Suppressor macrophage (primary cell): ENCODE measurements around the gene CCL11.

Experiments
- DNase-seq, 4 experiments: peaks; one replicate each; pipeline ENCODE4 v3.0.0-alpha.2; 2020 to 2022
- total RNA-seq, 17 experiments: gene quantifications; one replicate each; lab custom pipeline; 2026; ENCODE audit warnings: mixed read lengths in 6 of 17, inconsistent platforms in 3 of 17; lab: John Stamatoyannopoulos, UW

The CCL11 gene
- 0 to 0.55 (median 0) reads per million in 17 experiments for total RNA-seq

DNA sequence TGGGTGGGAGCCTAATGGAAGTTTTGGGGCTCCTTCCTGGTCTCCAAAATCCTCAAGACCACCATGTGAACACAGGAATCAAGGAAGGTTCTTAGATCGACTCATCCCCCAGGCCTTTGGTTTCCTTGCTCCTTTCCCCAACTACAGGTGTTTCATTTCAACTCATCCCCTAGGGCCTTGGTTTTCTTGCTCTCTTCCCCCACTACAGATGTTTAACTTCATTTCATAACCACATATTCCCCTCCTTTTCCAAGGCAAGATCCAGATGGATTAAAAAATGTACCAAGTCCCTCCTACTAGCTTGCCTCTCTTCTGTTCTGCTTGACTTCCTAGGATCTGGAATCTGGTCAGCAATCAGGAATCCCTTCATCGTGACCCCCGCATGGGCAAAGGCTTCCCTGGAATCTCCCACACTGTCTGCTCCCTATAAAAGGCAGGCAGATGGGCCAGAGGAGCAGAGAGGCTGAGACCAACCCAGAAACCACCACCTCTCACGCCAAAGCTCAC lies at the start of gene CCL11:
TSS of gene CCL11 (plus strand) at position 457 of the 507 bp plus-strand sequence. CDS start 67 bp downstream, outside the sequence.
- no peak for DNase-seq

DNA sequence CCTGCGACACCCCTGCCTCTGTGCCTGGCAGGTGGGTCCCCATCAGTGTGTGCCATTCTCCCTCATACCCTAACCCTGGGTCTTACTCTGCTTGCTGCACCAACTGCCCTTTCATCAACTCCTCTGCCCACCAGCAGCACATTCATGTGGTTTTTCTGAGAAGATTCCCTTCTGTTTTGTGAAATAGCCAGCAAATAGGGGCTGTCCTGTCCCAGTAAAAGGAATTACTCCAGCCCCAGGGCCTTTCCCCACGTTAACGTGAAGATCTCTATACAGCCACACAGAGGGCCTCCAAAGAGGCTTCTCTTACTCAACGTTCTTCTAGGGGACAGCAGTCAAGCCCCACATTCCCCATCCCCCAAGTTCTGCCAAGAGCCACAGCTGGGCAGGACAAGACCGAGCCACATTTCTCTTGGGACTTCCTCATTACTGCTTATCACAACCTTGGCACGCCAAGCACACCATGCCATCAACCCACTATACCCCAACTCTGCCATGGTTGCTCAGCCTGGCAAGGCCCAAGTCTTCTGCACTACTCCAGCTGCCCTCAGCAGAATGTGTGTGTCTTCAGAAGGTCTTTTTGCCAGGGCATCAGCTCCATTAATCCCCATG lies 49.2 kb upstream of the CCL11 start:
- peak in 3 of 4 experiments; percentile 53 to 57 (median 53) for DNase-seq

DNA sequence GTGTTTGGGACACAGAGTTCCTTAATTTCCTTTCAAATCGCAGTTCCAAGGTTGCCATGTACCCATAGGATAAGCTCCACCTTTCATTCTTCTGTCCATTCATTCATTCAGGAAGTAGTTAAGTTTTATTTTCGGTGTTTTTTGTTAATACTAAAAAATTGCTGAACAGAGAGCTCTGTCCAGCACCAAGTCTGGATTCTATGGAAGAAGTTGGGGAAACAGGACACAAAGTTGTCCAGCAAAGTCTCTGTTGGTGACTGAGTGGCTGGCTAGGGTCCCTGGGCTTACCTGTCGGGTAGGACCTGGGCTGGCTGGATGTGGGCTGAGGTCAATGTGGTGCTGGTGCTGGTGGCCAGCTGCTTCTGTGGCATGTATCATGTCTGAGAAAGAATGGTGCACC lies 48.1 kb upstream of the CCL11 start:
- no peak for DNase-seq

DNA sequence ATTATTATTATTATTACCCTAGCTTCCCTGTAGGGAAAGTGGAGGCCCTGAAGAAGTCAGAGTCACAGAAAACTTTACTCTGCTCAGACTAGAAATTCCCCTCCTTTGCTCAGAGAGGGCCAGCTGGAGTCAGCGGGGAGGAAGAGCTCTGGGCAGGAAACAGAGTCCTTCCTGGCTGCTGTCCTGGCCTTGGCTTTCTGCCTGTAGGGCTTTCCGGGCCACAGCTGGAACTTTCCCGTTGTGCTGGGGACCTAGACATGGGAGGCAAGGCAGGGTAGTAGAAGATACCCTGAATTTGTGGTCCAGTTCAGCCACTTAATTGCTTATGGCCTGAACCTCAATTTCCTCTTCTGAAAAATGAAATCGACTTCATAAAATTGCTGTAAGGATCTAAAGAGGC lies 44.5 kb upstream of the CCL11 start:
- peak in 3 of 4 experiments; percentile 56 to 66 (median 65) for DNase-seq

DNA sequence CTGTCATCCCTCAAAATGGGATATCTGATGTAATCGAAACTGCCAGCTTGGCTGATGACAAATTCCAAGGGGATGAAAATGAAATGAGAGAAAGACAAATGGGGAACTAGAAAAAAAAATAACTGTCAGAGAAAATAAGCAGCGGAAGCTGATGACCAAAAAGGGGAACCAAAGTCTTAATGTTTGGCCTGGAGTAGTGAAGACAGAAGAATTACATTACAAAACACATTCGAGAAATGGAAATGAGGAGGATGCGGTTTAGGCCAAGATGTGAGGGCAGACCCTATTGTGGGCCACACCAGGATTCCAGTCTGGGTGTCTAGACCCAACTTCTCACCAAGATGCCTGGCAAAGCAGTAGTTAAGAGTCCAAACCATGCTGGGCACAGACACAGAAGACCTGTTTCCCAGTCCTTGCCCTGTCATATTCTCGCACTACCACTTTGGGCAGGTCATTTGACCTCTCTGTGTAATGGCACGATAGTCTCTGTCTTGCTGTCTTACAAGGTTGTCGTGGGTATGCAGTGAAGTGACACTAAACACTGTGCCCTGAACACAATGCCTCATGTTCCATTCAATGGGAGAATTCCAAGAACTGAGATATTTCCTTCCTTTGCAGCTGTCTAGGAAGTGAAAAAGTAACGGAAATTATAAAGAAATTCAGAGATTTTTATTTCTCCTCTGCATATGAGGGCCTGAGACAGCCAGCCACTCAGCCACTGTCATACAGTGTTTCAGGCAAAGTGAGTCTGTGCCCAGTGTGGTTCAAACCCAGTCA lies 42.8 kb upstream of the CCL11 start:
- DNase-seq = peak; percentile 72 to 93 (median 83)

DNA sequence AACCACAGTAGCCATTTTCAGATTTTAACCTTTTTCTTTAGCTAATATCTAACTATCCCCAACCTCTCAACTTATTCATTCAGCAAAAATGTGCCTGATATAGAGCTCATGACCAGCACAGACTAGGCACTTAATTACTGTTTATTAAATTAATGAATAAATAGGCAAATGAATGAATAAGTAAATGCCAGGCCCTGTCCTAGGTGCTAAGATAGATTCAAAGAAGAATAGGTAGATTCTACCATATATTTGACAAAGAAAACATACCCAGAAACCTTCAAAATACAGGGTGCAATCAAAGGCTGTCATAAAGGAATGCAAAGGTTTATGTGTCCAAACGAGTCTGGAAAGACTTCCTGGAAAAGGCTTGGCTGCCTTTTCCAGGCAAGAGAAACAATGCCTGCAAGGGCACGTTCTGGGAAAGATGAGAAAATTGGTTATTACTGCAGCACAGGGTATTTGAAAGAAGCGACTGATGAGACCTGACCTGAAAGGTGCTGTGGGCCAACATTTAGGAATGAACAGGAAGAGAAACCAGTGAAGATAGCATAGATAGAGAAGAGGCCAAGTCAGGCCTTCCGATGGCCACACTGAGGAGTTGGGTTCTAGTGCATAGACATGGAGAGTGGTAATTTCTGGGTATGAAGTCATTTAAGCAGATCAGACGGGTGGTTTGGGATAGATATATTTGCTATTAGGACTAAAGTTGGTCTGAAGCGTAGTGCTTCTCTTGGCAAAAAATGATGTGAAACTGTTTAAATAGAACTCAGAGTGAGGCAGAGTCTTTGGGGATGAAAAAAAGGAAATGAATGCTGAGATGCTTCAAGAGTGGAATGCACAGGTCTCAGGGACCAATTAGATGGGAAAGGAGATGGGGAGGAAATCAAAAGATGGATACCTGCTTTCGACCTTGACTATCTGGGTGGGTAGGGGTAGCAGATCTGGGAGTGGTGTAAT lies 41.9 kb upstream of the CCL11 start:
- peak in 2 of 4 experiments; percentile 51 to 62 for DNase-seq

DNA sequence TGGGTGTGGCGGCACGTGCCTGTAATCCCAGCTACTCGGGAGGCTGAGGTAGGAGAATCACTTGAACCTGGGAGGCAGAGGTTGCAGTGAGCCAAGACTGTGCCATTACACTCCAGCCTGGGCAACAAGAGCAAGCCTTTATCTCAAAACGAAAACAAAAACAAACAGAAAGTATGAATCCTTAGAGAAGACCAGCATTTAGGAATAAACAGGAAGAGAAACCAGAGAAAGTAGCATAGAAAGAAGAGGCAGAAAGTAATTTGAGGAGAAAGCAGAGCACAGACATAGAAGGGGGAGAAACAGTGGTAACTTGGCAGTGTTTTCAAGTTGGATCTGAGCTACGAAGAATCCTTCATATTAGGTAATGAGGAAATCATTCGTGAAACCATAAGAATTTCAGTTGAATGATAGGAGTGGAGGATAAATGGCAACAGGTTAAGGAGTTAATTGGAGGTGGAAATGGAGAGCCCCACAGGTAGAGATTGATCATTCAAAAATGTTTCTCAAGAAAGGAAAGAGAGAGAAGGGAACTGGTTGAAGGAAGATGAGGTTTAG lies 40.1 kb upstream of the CCL11 start:
- DNase-seq = peak in 2 of 4 experiments; percentile 28 to 49

DNA sequence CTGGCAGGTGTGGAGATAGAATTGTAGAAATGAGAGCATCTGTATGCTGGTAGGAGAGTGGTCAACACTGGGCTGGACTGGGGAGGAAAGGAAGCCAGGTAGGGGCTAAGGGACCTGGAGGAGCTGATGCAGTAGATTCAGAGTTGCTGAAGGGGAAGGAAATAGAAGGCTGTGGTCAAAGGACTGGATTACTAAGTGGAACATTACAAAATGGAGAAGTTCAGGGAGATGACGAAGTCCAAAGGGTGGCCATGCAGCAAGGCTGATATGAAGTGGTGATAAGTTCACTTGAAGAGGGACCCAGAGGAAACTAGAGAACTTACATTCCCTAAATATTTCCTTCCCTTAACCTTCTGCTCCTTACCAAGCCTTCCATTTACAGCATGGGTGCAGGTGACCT lies 39.1 kb upstream of the CCL11 start:
- peak; percentile 77 to 94 (median 89) for DNase-seq

DNA sequence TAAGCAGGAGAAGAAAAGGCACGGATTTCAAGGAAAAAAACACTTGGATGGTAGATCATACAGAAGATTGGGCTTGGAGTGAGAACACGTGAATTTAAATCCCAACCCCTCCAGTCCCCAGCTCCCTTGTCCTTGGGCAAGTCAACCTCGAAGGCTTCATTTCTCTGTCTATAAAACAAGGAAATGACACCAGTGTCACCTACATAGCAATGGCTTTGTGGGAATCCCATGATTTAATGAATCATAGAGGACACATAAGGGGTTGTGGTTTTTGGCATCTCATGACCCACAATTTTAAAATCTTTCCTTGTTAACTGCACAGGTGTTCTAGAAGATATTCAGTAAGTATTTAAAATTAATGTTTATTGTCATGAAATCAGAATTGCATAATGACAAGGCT lies 38.7 kb upstream of the CCL11 start:
- peak; percentile 54 to 86 (median 72) for DNase-seq

DNA sequence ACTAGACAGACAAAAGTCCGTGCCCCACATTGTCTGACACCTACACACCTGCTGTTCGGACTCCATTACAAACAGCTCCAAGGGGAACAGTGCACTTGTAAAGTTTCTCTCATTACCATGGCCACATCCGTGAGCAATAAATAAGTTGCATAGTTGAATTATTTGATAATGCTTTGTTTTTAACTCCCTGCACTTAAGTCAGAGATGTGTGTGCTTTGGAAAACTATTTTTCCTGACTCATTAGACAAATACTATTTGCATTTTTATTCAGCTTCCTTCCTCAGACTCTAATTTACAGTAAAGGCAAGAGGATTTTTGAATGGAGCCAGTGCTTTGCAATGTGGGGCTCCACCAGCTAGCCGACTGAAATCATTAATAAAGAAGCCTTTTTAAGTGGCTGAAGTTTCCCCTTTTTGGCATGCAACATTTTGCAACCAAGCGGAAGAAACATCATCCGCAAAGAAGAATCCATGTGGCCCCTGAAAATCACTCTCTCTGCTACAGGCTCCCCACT lies 37.0 kb upstream of the CCL11 start:
- DNase-seq = peak; percentile 76 to 92 (median 84)

DNA sequence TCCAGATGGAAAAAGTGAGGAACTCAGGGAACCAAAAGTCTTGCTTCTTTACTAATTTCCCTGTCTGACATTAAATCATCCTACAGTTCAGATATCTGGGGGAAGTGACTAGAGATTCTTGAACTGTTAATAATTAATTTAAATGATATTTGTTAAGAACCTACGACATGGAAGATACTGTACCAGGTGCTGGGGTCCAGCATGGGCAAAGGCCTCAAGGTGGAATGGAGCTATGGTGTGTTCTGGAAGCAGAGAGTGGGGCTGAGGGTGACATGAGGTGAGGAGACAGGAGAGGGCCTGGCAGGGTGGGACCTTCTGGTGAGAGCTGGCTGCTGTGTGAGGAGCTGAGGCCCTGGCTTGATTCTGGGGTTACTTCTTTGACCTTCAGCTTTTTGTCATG lies 36.5 kb upstream of the CCL11 start:
- no peak for DNase-seq

DNA sequence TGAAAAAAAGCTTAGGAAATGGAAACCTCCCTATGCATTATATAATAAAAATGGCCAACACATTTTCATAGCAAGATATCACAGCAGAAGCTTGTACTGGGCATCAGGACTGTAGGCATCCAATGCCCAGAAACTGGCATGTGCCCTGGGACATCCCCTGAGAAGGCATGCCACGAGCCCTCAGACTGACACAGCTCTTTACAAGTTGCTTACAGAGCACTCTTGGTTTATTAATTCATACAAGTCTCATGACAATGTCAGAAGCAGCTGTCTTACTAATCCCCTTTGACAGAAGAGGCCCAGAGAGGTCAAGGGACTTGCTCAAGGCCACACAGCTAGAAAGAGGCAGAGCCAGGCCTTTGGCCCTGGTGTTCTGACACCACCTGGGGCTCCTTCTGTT lies 36.1 kb upstream of the CCL11 start:
- DNase-seq = peak; percentile 87 to 96 (median 93)

DNA sequence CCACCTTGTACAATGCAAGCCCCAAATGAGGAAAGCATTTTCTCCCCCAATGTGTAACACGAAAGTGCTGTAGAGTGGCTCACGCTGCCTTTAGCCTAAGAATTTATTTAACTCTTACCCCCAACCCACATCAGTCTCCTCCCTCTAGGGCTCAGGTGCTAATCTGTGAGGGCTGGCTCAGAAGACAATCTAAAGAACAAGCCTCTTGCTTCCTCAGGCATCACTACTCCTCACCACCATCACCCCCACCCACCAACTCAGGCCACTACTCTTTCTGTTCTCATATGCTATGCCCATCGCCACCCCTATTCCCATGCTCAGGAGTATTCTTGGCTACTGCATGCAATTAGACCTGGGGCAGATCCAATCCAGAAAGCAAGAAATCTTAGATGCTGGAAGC lies 34.4 kb upstream of the CCL11 start:
- no peak for DNase-seq

DNA sequence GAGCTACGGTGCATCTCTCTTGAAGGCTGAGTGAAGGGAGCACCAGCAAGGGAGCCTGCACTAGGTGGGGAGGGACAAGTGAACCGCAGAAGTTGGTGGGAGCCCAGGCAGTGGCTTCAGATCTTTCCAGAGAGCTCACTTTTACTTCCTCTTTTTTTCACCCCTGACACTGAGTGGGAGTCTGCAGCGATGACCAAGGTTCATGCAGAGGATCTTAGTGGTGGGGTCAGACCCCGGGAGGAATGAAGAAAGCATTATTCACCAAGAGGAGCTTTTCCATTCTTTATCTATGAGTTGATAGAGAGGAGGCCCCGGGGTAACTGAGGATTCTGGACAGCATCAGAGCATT lies 33.5 kb upstream of the CCL11 start:
- DNase-seq = peak; percentile 83 to 96 (median 90)

DNA sequence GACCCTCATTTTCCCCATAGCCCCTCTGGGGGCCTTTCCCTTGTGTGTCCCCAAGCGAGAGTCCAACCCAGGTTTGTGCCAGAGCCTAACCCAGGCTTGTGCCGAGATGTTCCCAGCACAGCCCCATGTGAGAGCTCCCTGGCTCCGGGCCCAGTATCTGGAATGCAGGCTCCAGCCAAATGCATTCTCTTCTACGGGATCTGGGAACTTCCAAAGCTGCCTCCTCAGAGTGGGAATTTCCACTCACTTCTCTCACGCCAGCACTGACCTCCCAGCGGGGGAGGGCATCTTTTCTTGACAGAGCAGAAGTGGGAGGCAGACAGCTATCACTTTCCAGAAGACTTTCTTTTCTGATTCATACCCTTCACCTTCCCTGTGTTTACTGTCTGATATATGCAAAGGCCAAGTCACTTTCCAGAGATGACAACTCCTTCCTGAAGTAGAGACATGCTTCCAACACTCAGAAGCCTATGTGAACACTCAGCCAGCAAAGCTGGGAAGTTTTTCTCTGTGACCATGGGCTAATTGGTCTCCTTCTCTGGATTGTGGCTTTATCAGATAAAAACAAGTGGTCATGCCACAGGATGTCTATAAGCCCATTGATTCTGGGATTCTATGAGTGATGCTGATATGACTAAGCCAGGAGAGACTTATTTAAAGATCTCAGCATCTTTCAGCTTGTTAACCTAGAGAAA lies 33.0 kb upstream of the CCL11 start:
- DNase-seq = peak; percentile 51 to 81 (median 78)

DNA sequence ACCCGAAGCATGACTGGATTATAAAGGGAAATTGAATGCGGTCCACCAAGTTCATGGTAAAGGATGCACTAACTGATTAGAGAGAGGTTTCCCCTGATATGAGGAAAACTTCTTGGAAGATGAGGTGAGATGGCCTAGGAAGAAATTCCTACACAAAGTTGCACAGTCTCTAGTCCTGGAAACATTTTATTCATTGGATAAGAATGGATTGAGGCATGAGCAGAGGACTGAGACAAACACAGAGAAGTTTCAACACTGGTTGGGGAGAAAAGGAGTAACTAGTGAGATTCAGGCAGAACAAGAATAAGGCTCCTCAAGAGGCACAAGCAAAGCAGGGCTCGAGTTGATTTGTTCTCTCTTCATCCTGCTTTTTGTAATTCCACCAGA lies 32.4 kb upstream of the CCL11 start:
- DNase-seq = no peak

DNA sequence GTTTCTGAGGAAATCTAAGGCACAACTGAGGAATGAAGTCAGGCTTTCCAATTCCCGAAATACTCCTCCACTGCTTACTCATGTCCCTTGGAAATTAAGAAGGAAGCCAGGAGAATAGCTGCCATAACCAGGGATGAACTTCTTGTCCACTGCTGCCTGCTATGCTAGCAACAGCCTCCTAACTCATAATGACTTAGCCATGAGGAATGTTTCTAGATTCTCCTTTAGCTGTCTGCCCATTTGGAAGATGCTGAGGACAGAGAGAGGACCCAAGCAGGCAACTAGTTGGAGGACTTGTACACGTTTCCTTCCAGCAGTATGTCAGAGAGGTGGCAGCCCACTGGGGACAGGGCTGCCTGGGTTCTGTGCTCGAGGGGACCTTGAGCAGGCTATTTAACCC lies 31.4 kb upstream of the CCL11 start:
- no peak for DNase-seq

DNA sequence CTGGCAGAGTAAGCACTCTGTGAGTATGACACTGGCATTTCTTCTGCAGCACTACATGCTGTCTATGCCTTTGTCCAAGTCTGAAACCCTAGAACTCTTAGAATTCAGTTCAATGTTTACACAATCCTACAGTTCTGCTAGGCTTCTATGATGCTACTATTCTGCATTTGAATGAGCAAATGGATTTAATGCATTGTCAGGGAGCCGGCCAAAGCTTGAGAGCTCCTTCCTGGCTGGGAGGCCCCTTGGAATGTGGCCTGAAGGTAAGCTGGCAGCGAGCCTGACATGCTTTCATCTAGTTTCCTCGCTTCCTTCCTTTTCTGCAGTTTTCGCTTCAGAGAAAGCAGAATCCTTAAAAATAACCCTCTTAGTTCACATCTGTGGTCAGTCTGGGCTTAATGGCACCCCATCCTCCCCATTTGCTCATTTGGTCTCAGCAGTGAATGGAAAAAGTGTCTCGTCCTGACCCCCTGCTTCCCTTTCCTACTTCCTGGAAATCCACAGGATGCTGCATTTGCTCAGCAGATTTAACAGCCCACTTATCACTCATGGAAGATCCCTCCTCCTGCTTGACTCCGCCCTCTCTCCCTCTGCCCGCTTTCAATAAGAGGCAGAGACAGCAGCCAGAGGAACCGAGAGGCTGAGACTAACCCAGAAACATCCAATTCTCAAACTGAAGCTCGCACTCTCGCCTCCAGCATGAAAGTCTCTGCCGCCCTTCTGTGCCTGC lies 30.7 kb upstream of the CCL11 start, which contains the start of gene CCL2:
TSS of gene CCL2 (plus strand) at position 635 of the 730 bp plus-strand sequence. CDS start at position 700, 65 bp downstream.
- DNase-seq = peak; percentile 75 to 91 (median 86)

DNA sequence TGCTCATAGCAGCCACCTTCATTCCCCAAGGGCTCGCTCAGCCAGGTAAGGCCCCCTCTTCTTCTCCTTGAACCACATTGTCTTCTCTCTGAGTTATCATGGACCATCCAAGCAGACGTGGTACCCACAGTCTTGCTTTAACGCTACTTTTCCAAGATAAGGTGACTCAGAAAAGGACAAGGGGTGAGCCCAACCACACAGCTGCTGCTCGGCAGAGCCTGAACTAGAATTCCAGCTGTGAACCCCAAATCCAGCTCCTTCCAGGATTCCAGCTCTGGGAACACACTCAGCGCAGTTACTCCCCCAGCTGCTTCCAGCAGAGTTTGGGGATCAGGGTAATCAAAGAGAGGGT lies 30.2 kb upstream of the CCL11 start:
- DNase-seq = no peak

DNA sequence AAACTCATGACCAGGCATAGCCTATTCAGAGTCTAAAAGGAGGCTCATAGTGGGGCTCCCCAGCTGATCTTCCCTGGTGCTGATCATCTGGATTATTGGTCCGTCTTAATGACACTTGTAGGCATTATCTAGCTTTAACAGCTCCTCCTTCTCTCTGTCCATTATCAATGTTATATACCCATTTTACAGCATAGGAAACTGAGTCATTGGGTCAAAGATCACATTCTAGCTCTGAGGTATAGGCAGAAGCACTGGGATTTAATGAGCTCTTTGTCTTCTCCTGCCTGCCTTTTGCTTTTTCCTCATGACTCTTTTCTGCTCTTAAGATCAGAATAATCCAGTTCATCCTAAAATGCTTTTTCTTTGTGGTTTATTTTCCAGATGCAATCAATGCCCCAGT lies 29.7 kb upstream of the CCL11 start:
- DNase-seq = no peak
